ENCODE results near the gene TYMP. TPM values are rescaled to one million over a fixed set of nuclear protein-coding genes. Genes with fewer than 3 reads are reported as not detected.

TYMP gene
- total RNA-seq, 1 donor from 2014 or later = 3.3 TPM

- Mint-ChIP-seq H3K9me3 (ENCODE audit: unreplicated experiment) (no peaks in the 10 kb centered on the region), H3K27me3 (ENCODE audit: low read depth, unreplicated experiment) (peaks cover 7% of the 10 kb centered on the region), H3K27ac (ENCODE audit: unreplicated experiment) (no peak overlapping the region), H3K4me1 (ENCODE audit: low read depth, unreplicated experiment) (peaks cover 6% of the 10 kb centered on the region), H3K4me3 (ENCODE audit: unreplicated experiment) (no peak overlapping the region), H3K36me3 (ENCODE audit: low read depth, unreplicated experiment) (peaks cover 5% of the 10 kb centered on the region)
- TF ChIP-seq CTCF (IDR thresholded peaks at IDR 0.05; ENCODE audit: insufficient read depth, low read depth, low read length) (no peak), EZH2 (IDR thresholded peaks at IDR 0.05; ENCODE audit: insufficient read depth, low read length) (no peak)
- Histone ChIP-seq H2AFZ (ENCODE audit: low read depth, low read length) (no peak overlapping the region), H3K9ac (ENCODE audit: low read length) (no peak overlapping the region), H3K27me3 (ENCODE audit: insufficient read depth, low read length) (no peaks in the 10 kb centered on the region), H3K4me2 (ENCODE audit: low read length) (no peak overlapping the region), H3K36me3 (ENCODE audit: insufficient read depth, low read length) (no peaks in the 10 kb centered on the region), H3K79me2 (ENCODE audit: insufficient read depth, low read length) (no peaks in the 10 kb centered on the region), H3K27ac (ENCODE audit: low read depth, low read length) (no peak overlapping the region), H3K4me3 (ENCODE audit: insufficient read depth, low read depth, low read length) (no peak overlapping the region), H4K20me1 (ENCODE audit: insufficient read depth, low read length) (no peaks in the 10 kb centered on the region), H3K9me3 (ENCODE audit: insufficient read depth, low read depth, low read length) (no peaks in the 10 kb centered on the region), H3K4me1 (ENCODE audit: insufficient read depth, low read length) (peaks cover 7% of the 10 kb centered on the region)
- FAIRE-seq (no peak), DNase-seq (ENCODE audit: low read depth) (no peak)
Measured at GRCh38 chr22:50488006-50488677, 41.7 kb downstream of the TYMP start.

GRCh38 chr22:50487290-50488005, 42.4 kb downstream of the TYMP start:
- Mint-ChIP-seq H3K4me1 (ENCODE audit: low read depth, unreplicated experiment) (peaks cover 6% of the 10 kb centered on the region), H3K27me3 (ENCODE audit: low read depth, unreplicated experiment) (peaks cover 7% of the 10 kb centered on the region), H3K36me3 (ENCODE audit: low read depth, unreplicated experiment) (peaks cover 5% of the 10 kb centered on the region), H3K9me3 (ENCODE audit: unreplicated experiment) (no peaks in the 10 kb centered on the region), H3K4me3 (ENCODE audit: unreplicated experiment) (no peak overlapping the region), H3K27ac (ENCODE audit: unreplicated experiment) (no peak overlapping the region)
- no peaks in the 10 kb centered on the region for H3K36me3 ChIP-seq (ENCODE audit: insufficient read depth, low read length)
- no peak overlapping the region for H2AFZ ChIP-seq (ENCODE audit: low read depth, low read length)
- no peak overlapping the region for H3K4me2 ChIP-seq (ENCODE audit: low read length)
- no peak for TF ChIP-seq CTCF (IDR thresholded peaks at IDR 0.05; ENCODE audit: insufficient read depth, low read depth, low read length)
- no peak for TF ChIP-seq EZH2 (IDR thresholded peaks at IDR 0.05; ENCODE audit: insufficient read depth, low read length)
- H3K4me1 ChIP-seq (ENCODE audit: insufficient read depth, low read length) = peaks cover 7% of the 10 kb centered on the region
- peaks cover 2% of the 10 kb centered on the region for H3K27me3 ChIP-seq (ENCODE audit: insufficient read depth, low read length)
- H3K79me2 ChIP-seq (ENCODE audit: insufficient read depth, low read length) = no peaks in the 10 kb centered on the region
- H4K20me1 ChIP-seq (ENCODE audit: insufficient read depth, low read length) = no peaks in the 10 kb centered on the region
- H3K9me3 ChIP-seq (ENCODE audit: insufficient read depth, low read depth, low read length) = no peaks in the 10 kb centered on the region
- H3K4me3 ChIP-seq (ENCODE audit: insufficient read depth, low read depth, low read length) = no peak overlapping the region
- H3K27ac ChIP-seq (ENCODE audit: low read depth, low read length) = no peak overlapping the region
- FAIRE-seq (no peak), DNase-seq (ENCODE audit: low read depth) (no peak)
- no peak overlapping the region for H3K9ac ChIP-seq (ENCODE audit: low read length)
